Activated T-cell treated with anti-CD3 and anti-CD28 coated beads, Interleukin-2, amount 50 U/mL, for 1 hour (primary cell): ENCODE data around the gene PRKAG2.
A peak's percentile ranks its signal among the peaks of the same experiment; 100 is the strongest.
"Not testable (repeated sequence)": the region's sequence is repeated elsewhere in the genome, so short reads cannot be mapped to it uniquely, and the experiment has no call there.

Source experiments
- DNase-seq: peaks from one replicate; pipeline ENCODE4 v3.0.0-alpha.2; 2020

PRKAG2 gene

GRCh38 chr7:151849008-151849878 lies 27.7 kb downstream of the PRKAG2 start:
- no peak for DNase-seq

- DNase-seq, result no peak
Observed at GRCh38 chr7:151847681-151848081, 29.2 kb downstream of the PRKAG2 start.

GRCh38 chr7:151847136-151847535 lies 29.8 kb downstream of the PRKAG2 start:
- no peak for DNase-seq

- no peak for DNase-seq
Observed at GRCh38 chr7:151845412-151846205, 31.3 kb downstream of the PRKAG2 start.

- DNase-seq, result no peak
Observed at GRCh38 chr7:151844825-151845200, 32.1 kb downstream of the PRKAG2 start.

GRCh38 chr7:151844071-151844824 lies 32.7 kb downstream of the PRKAG2 start:
- no peak for DNase-seq

- DNase-seq, result no peak
Observed at GRCh38 chr7:151843181-151843580, 33.7 kb downstream of the PRKAG2 start.

GRCh38 chr7:151841395-151842051 lies 35.4 kb downstream of the PRKAG2 start:
- not testable (repeated sequence) for DNase-seq

GRCh38 chr7:151840088-151840910 lies 36.6 kb downstream of the PRKAG2 start:
- DNase-seq, result no peak

GRCh38 chr7:151839451-151839921 lies 37.4 kb downstream of the PRKAG2 start:
- DNase-seq, result no peak

GRCh38 chr7:151838861-151839381 lies 38.0 kb downstream of the PRKAG2 start:
- DNase-seq, result peak; percentile 45

- DNase-seq, result no peak
Observed at GRCh38 chr7:151838072-151838471, 38.8 kb downstream of the PRKAG2 start.

GRCh38 chr7:151837285-151838042 lies 39.5 kb downstream of the PRKAG2 start:
- no peak for DNase-seq

GRCh38 chr7:151836927-151837205 lies 40.0 kb downstream of the PRKAG2 start:
- no peak for DNase-seq

- DNase-seq, result no peak
Observed at GRCh38 chr7:151836191-151836926, 40.6 kb downstream of the PRKAG2 start.

- DNase-seq, result no peak
Observed at GRCh38 chr7:151835636-151836035, 41.3 kb downstream of the PRKAG2 start.

- no peak for DNase-seq
Observed at GRCh38 chr7:151834271-151835035, 42.5 kb downstream of the PRKAG2 start.

GRCh38 chr7:151833691-151834090 lies 43.2 kb downstream of the PRKAG2 start:
- no peak for DNase-seq

- DNase-seq, result no peak
Observed at GRCh38 chr7:151833213-151833651, 43.7 kb downstream of the PRKAG2 start.
